Breast epithelium (tissue), 4 donors: Measurements from ENCODE around the gene KCNC3. TPM values are rescaled to one million over a fixed set of nuclear protein-coding genes. Genes with fewer than 3 reads are reported as not detected.
"Not testable (repeated sequence)": the region's sequence is repeated elsewhere in the genome, so short reads cannot be mapped to it uniquely, and the experiment has no call there.

Experiments
- DNase-seq, 2 donors: peaks; one replicate each; pipeline ENCODE4 v3.0.0-alpha.2; 2019; ENCODE audit warnings: low spot score in 2 of 2
- H3K27ac ChIP-seq, 2 donors: fragments of 200-600 bp; sonication (generic) in 1 of 2; one replicate each; pipeline ENCODE4 v1.5.1; 2016 to 2019; ENCODE audit warnings: mild to moderate bottlenecking in 1 of 2
- H3K27me3 ChIP-seq, 2 donors: fragments of 200-600 bp; sonication (generic) in 1 of 2; one replicate each; pipeline versions ENCODE4 v1.5.1 to v1.6.0; 2017 to 2019; ENCODE audit warnings: control low read depth in 1 of 2, mild to moderate bottlenecking in 1 of 2
- H3K36me3 ChIP-seq: fragments of 200-600 bp; one replicate; pipeline ENCODE4 v1.5.1; 2019
- H3K4me1 ChIP-seq, 2 donors: fragments of 200-600 bp; sonication (generic); one replicate each; pipeline ENCODE4 v1.5.1; 2016 to 2019; ENCODE audit warnings: control low read depth in 1 of 2
- H3K4me3 ChIP-seq, 3 donors: fragments of 200-600 bp; sonication (generic); 1 replicate in 2 of 3; 2 replicates in 1 of 3; pipeline ENCODE4 v1.5.1; 2016 to 2019; ENCODE audit warnings: mild to moderate bottlenecking in 3 of 3, moderate library complexity in 2 of 3
- H3K9me3 ChIP-seq, 2 donors: fragments of 200-600 bp; sonication (generic) in 1 of 2; one replicate each; pipeline ENCODE4 v1.5.1; 2016 to 2019; ENCODE audit warnings: control low read depth in 1 of 2
- POLR2A ChIP-seq: fragments of 450-650 bp; IDR thresholded peaks from one replicate; pipeline ENCODE4 v1.6.1; 2016; ENCODE audit warnings: antibody characterized with exemption, mild to moderate bottlenecking, moderate library complexity
- POLR2AphosphoS5 ChIP-seq, 3 donors: sonication (generic); formaldehyde crosslinking; IDR thresholded peaks; one replicate each; pipeline ENCODE4 v1.6.1; 2017; ENCODE audit warnings: antibody characterized with exemption in 3 of 3
- intact Hi-C: fragments of 100-400 bp; cut with DNase I; formaldehyde crosslinking; loops from one replicate; pipeline ENCODE4 v1.15.1; 2023; ENCODE audit warnings: low total_unique reads
- total RNA-seq, 3 donors: library from RNA; depleted of rRNA; stranded (reverse); fragments of >200 nt; gene quantifications; one replicate each; pipeline ENCODE4 v1.1.0, GENCODE V29; 2016
- TF ChIP-seq, protein P1 (sequence below), 3 donors: fragments of 450-650 bp; IDR thresholded peaks; one replicate each; pipeline ENCODE4 v1.5.1; 2016 to 2017; ENCODE audit warnings: antibody characterized with exemption in 3 of 3, mild to moderate bottlenecking in 3 of 3, moderate library complexity in 3 of 3

Gene KCNC3
- total RNA-seq, 3 donors from 2014 or later: 0.32 to 3.7 (median 1.6) TPM

- Histone ChIP-seq H3K4me3 (peak overlapping the region in 2 of 3 donors; percentile 62 to 76), H3K27ac (peak overlapping the region; percentile 88 to 91), H3K27me3 (peaks cover 3 to 26% of the 10 kb centered on the region in 2 donors), H3K9me3 (no peaks in the 10 kb centered on the region), H3K36me3 (no peaks in the 10 kb centered on the region), H3K4me1 (peaks cover 0 to 5% of the 10 kb centered on the region in 2 donors)
- TF ChIP-seq POLR2A (no peak), POLR2AphosphoS5 (IDR thresholded peaks at IDR 0.05) (no peak)
- TF ChIP-seq, protein P1, sequence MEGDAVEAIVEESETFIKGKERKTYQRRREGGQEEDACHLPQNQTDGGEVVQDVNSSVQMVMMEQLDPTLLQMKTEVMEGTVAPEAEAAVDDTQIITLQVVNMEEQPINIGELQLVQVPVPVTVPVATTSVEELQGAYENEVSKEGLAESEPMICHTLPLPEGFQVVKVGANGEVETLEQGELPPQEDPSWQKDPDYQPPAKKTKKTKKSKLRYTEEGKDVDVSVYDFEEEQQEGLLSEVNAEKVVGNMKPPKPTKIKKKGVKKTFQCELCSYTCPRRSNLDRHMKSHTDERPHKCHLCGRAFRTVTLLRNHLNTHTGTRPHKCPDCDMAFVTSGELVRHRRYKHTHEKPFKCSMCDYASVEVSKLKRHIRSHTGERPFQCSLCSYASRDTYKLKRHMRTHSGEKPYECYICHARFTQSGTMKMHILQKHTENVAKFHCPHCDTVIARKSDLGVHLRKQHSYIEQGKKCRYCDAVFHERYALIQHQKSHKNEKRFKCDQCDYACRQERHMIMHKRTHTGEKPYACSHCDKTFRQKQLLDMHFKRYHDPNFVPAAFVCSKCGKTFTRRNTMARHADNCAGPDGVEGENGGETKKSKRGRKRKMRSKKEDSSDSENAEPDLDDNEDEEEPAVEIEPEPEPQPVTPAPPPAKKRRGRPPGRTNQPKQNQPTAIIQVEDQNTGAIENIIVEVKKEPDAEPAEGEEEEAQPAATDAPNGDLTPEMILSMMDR (IDR thresholded peaks at IDR 0.05): no peak
- intact Hi-C loops: no loop called here
- no peak for DNase-seq
Measured at GRCh38 chr19:50331994-50332243, 2.7 kb upstream of the KCNC3 start.

DNA sequence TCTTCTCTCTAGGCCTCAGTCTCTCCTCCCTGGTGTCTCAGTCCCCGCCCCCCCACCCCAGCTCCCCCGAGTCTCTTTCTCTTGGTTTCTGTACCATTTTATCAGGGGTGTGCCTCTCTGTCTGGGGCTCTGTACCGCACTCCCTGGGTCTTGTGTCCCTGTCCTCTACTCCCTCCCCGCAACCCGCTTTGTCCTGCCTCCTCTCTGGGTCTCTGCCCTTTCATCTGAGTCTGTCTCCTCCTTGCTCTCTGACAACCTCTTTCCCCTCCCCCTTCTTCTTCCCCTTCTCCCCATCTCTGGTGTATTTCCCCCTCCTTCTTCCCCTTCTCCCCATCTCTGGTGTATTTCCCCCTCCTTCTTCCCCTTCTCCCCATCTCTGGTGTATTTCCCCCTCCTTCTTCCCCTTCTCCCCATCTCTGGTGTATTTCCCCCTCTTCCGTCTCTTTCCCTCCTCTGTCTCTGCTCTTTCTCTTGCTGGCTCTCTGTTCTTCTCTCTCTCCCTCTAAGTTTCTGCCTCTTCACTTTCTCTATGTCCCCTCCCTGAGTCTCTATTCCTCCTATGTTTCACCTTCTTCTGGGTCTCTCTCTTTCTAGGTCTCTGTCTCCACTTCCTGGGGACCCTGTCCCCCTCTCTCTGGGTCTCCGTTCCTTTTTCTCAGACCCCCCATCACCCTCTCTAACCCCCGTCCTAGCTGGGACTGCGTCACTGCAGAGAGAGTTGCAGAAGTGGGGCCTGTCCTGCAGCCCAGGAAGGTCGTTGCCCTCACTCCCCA is 2.2 kb upstream of the KCNC3 start:
- Histone ChIP-seq H3K9me3 (no peaks in the 10 kb centered on the region), H3K27ac (peak overlapping the region; percentile 88 to 91), H3K36me3 (no peaks in the 10 kb centered on the region), H3K4me1 (peaks cover 0 to 5% of the 10 kb centered on the region in 2 donors), H3K27me3 (peaks cover 3 to 28% of the 10 kb centered on the region in 2 donors), H3K4me3 (peak overlapping the region; percentile 11 to 76 (median 62))
- DNase-seq: no peak
- TF ChIP-seq, protein P1 (IDR thresholded peaks at IDR 0.05): no peak
- TF ChIP-seq POLR2AphosphoS5 (IDR thresholded peaks at IDR 0.05) (no peak), POLR2A (no peak)
- intact Hi-C loops: no loop called here

GRCh38 chr19:50330365-50331078 is 1.3 kb upstream of the KCNC3 start:
- H3K4me3 ChIP-seq: peak overlapping the region; percentile 11 to 53 (median 47)
- intact Hi-C loops: no loop called here
- no peaks in the 10 kb centered on the region for H3K36me3 ChIP-seq
- DNase-seq: peak; percentile 73 to 81
- H3K27ac ChIP-seq: peak overlapping the region; percentile 7 to 76
- TF ChIP-seq POLR2AphosphoS5 (IDR thresholded peaks at IDR 0.05) (no peak), POLR2A (no peak)
- TF ChIP-seq, protein P1 (IDR thresholded peaks at IDR 0.05): no peak
- H3K9me3 ChIP-seq: no peaks in the 10 kb centered on the region
- peaks cover 3 to 13% of the 10 kb centered on the region in 2 donors for H3K4me1 ChIP-seq
- peaks cover 3 to 28% of the 10 kb centered on the region in 2 donors for H3K27me3 ChIP-seq

- H3K4me3 ChIP-seq: peak overlapping the region in 2 of 3 donors; percentile 47 to 66
- DNase-seq, H3K9me3 ChIP-seq, H3K36me3 ChIP-seq, intact Hi-C loops: not testable (repeated sequence)
- peaks cover 3 to 13% of the 10 kb centered on the region in 2 donors for H3K4me1 ChIP-seq
- H3K27me3 ChIP-seq: peaks cover 3 to 28% of the 10 kb centered on the region in 2 donors
- peak overlapping the region; percentile 71 to 76 for H3K27ac ChIP-seq
Measured at GRCh38 chr19:50329926-50330294, 733 bp upstream of the KCNC3 start.

DNA sequence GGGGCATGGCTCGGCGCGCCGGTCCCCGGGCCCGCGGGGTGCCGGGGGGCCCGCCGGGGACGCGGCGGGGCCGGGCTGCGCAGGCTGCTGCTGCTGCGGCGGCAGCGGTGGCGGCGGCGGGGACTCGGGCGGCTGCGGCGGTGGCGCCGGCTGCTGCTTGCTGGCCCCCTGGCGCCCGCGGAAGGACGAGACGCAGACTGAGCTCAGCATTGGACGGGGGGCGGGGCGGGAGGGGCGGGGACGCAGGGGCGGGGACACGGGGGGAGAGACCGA is 368 bp downstream of the KCNC3 start:
- Histone ChIP-seq H3K4me1 (peaks cover 3 to 13% of the 10 kb centered on the region in 2 donors), H3K27me3 (peaks cover 3 to 28% of the 10 kb centered on the region in 2 donors)
- no peak for DNase-seq

More for the DNA sequence above, 368 bp downstream of the KCNC3 start:
- peak overlapping the region in 2 of 3 donors; percentile 47 to 66 for H3K4me3 ChIP-seq
- no peak overlapping the region for H3K27ac ChIP-seq
- TF ChIP-seq, protein P1 (IDR thresholded peaks at IDR 0.05): no peak
- no peak for TF ChIP-seq POLR2A
- no peak for TF ChIP-seq POLR2AphosphoS5 (IDR thresholded peaks at IDR 0.05)
- H3K9me3 ChIP-seq: no peaks in the 10 kb centered on the region
- no peaks in the 10 kb centered on the region for H3K36me3 ChIP-seq
- intact Hi-C loops: no loop called here
